Bronchial epithelial cell (primary cell): Measurements from ENCODE around the gene NRP1. TPM values are rescaled to one million over a fixed set of nuclear protein-coding genes. Genes with fewer than 3 reads are reported as not detected.

ENCODE experiments used
- DNase-seq: peaks from one replicate; pipeline ENCODE4 v3.0.0-alpha.2; 2010; ENCODE audit warnings: low read depth
- FAIRE-seq: peaks from 2 replicates; lab custom pipeline; 2011; peaks lifted over from hg19 to GRCh38; lab: Jason Lieb, UNC
- H3K27me3 ChIP-seq: 2 replicates; pipeline ENCODE4 v1.5.1; 2011; ENCODE audit warnings: low read length; ENCODE audit not compliant: control insufficient read depth, insufficient read depth
- H3K36me3 ChIP-seq: 2 replicates; pipeline ENCODE4 v1.5.1; 2011; ENCODE audit warnings: low read length; ENCODE audit not compliant: control insufficient read depth, insufficient read depth
- H3K4me3 ChIP-seq: 2 replicates; pipeline ENCODE4 v1.5.1; 2011; ENCODE audit warnings: mild to moderate bottlenecking, low read depth, low read length, control low read depth
- CTCF ChIP-seq: IDR thresholded peaks from 2 replicates; pipeline ENCODE4 v1.5.1; 2011; ENCODE audit warnings: mild to moderate bottlenecking, moderate library complexity, low read length, control low read depth, inconsistent platforms; ENCODE audit not compliant: insufficient read depth, severe bottlenecking
- total RNA-seq: library from RNA; depleted of rRNA; stranded (reverse); fragments of >200 nt; gene quantifications from 2 replicates; pipeline ENCODE4 v1.2.1, GENCODE V29; 2014

The NRP1 gene
- total RNA-seq, 1 donor from 2014 or later = 21.6 TPM

GRCh38 chr10:33254556-33255160 is 79.8 kb downstream of the NRP1 start:
- no peak for DNase-seq
- no peak for TF ChIP-seq CTCF
- Histone ChIP-seq H3K36me3 (peaks cover 2% of the 10 kb centered on the region), H3K27me3 (no peaks in the 10 kb centered on the region), H3K4me3 (no peak overlapping the region)
- FAIRE-seq = no peak

- H3K4me3 ChIP-seq = no peak overlapping the region
- H3K36me3 ChIP-seq = peaks cover 2% of the 10 kb centered on the region
- FAIRE-seq (peak; percentile 76), DNase-seq (no peak)
- no peaks in the 10 kb centered on the region for H3K27me3 ChIP-seq
- TF ChIP-seq CTCF = no peak
Observed at GRCh38 chr10:33253411-33253810, 81.1 kb downstream of the NRP1 start.

GRCh38 chr10:33252794-33253203 is 81.7 kb downstream of the NRP1 start:
- Histone ChIP-seq H3K27me3 (no peaks in the 10 kb centered on the region), H3K36me3 (peaks cover 2% of the 10 kb centered on the region), H3K4me3 (no peak overlapping the region)
- FAIRE-seq (no peak), DNase-seq (peak; percentile 89)
- TF ChIP-seq CTCF = no peak

GRCh38 chr10:33252324-33252723 is 82.1 kb downstream of the NRP1 start:
- no peaks in the 10 kb centered on the region for H3K27me3 ChIP-seq
- H3K4me3 ChIP-seq = no peak overlapping the region
- FAIRE-seq (peak; percentile 83), DNase-seq (no peak)
- TF ChIP-seq CTCF = no peak
- peaks cover 2% of the 10 kb centered on the region for H3K36me3 ChIP-seq

GRCh38 chr10:33249659-33250345 is 84.7 kb downstream of the NRP1 start:
- peaks cover 2% of the 10 kb centered on the region for H3K36me3 ChIP-seq

More at GRCh38 chr10:33249659-33250345, 84.7 kb downstream of the NRP1 start:
- FAIRE-seq = no peak
- H3K4me3 ChIP-seq = no peak overlapping the region
- no peak for TF ChIP-seq CTCF
- no peaks in the 10 kb centered on the region for H3K27me3 ChIP-seq
- no peak for DNase-seq
